Panc1 (cell line): ENCODE results near the gene FSTL5. TPM values are rescaled to one million over a fixed set of nuclear protein-coding genes. Genes with fewer than 3 reads are reported as not detected.

Experiments used
- ATAC-seq: fragments of 200-7000 bp; cut with Tn5 transposase; 2 replicates; pipeline ENCODE4 v1.9.1; 2020; ENCODE audit warnings: mild to moderate bottlenecking, moderate library complexity
- BruUV-seq: library from RNA; stranded (reverse); fragments of 400-500 nt; replicated peaks from 2 replicates; lab custom pipeline; 2021; lab: Mats Ljungman, UMichigan
- CTCF ChIA-PET: fragments of 300-600 bp; sonication (Branson Sonifier 250); formaldehyde crosslinking; loops from one replicate; lab custom pipeline; 2022; ENCODE audit warnings: antibody characterized with exemption; lab: Charles Lee
- POLR2A ChIA-PET: fragments of 300-600 bp; sonication (Branson Sonifier 250); formaldehyde crosslinking; loops from one replicate; lab custom pipeline; 2022; ENCODE audit warnings: antibody characterized with exemption; lab: Charles Lee
- DNase-seq: peaks from one replicate; pipeline ENCODE4 v3.0.0-alpha.2; 2010; ENCODE audit warnings: low read depth, low spot score
- H3K27ac ChIP-seq: 2 replicates; pipeline ENCODE4 v1.5.1; 2011; ENCODE audit warnings: mild to moderate bottlenecking, low read length, inconsistent platforms
- H3K27me3 ChIP-seq: fragments of 200-500 bp; sonication (Bioruptor generic); 2 replicates; pipeline ENCODE4 v1.6.0; 2014; ENCODE audit warnings: low read length, inconsistent platforms; ENCODE audit not compliant: control insufficient read depth, insufficient read depth
- H3K36me3 ChIP-seq: fragments of 200-500 bp; sonication (Bioruptor generic); 2 replicates; pipeline ENCODE4 v1.5.1; 2014; ENCODE audit warnings: inconsistent platforms, mild to moderate bottlenecking, low read length, moderate library complexity; ENCODE audit not compliant: control insufficient read depth, insufficient read depth
- H3K4me1 ChIP-seq: 2 replicates; pipeline ENCODE4 v1.5.1; 2011; ENCODE audit warnings: inconsistent platforms, mild to moderate bottlenecking, low read length, moderate library complexity; ENCODE audit not compliant: control insufficient read depth, insufficient read depth
- H3K4me3 ChIP-seq, 2 experiments: 2 replicates each; pipeline ENCODE4 v1.5.1; 2011 to 2012; ENCODE audit warnings: low read depth in 2 of 2, low read length in 2 of 2, mild to moderate bottlenecking in 2 of 2, inconsistent platforms in 1 of 2, moderate library complexity in 1 of 2
- H3K9me3 ChIP-seq: fragments of 200-500 bp; sonication (Bioruptor generic); 2 replicates; pipeline ENCODE4 v1.5.1; 2014; ENCODE audit warnings: low read depth, mild to moderate bottlenecking, inconsistent platforms, low read length, moderate library complexity; ENCODE audit not compliant: control insufficient read depth, insufficient read depth
- POLR2AphosphoS5 ChIP-seq: IDR thresholded peaks from 2 replicates; pipeline ENCODE4 v1.6.1; 2012; ENCODE audit warnings: mild to moderate bottlenecking, low read depth, low read length, moderate library complexity
- REST ChIP-seq, 2 experiments: IDR thresholded peaks; 2 replicates each; pipeline ENCODE4 v1.6.1; 2011 to 2012; ENCODE audit warnings: low read depth in 2 of 2, control low read depth in 1 of 2, low read length in 1 of 2, mild to moderate bottlenecking in 1 of 2, moderate library complexity in 1 of 2; ENCODE audit not compliant: insufficient read depth in 1 of 2
- SIN3A ChIP-seq: IDR thresholded peaks from 2 replicates; pipeline ENCODE4 v1.6.1; 2012; ENCODE audit warnings: low read depth, mild to moderate bottlenecking, low read length, moderate library complexity, borderline replicate concordance; ENCODE audit not compliant: insufficient read depth
- TCF7L2 ChIP-seq: IDR thresholded peaks from 2 replicates; pipeline ENCODE4 v1.6.1; 2011; ENCODE audit warnings: mild to moderate bottlenecking, low read depth, low read length, inconsistent platforms
- in situ Hi-C: cut with HindIII; loops from 2 replicates; pipeline ENCODE4 v1.10.0; 2016; ENCODE audit warnings: low sequenced_read_pairs, low pct_unique_long_range_greater_than_20kb
- intact Hi-C: fragments of 100-400 bp; cut with micrococcal nuclease; formaldehyde crosslinking; loops from one replicate; pipeline ENCODE4 v1.10.0; 2022; ENCODE audit not compliant: unreplicated experiment
- total RNA-seq: library from RNA; stranded (reverse); gene quantifications from one replicate; pipeline ENCODE4 v1.2.1, GENCODE V29; 2021; ENCODE audit not compliant: unreplicated experiment
- TF ChIP-seq, protein P1 (sequence below): fragments of 450-650 bp; IDR thresholded peaks from 2 replicates; pipeline ENCODE4 v1.5.1; 2017; ENCODE audit warnings: mild to moderate bottlenecking

The FSTL5 gene
- total RNA-seq, 1 experiment from 2014 or later, result 0.67 TPM

- Histone ChIP-seq H3K9me3 (no peaks in the 10 kb centered on the region), H3K36me3 (no peaks in the 10 kb centered on the region), H3K27ac (no peak overlapping the region), H3K4me1 (no peaks in the 10 kb centered on the region), H3K27me3 (no peaks in the 10 kb centered on the region), H3K4me3 (no peak overlapping the region)
- ATAC-seq (no peak), DNase-seq (no peak)
- intact Hi-C loops, result no loop called here
- ChIA-PET CTCF (no interaction called here), POLR2A (no interaction called here)
- TF ChIP-seq SIN3A (no peak), TCF7L2 (no peak), REST (IDR thresholded peaks at IDR 0.05; ENCODE audit: insufficient read depth in 1 of 2, low read depth in 2 of 2, low read length in 1 of 2) (no peak), POLR2AphosphoS5 (no peak)
- TF ChIP-seq, protein P1, sequence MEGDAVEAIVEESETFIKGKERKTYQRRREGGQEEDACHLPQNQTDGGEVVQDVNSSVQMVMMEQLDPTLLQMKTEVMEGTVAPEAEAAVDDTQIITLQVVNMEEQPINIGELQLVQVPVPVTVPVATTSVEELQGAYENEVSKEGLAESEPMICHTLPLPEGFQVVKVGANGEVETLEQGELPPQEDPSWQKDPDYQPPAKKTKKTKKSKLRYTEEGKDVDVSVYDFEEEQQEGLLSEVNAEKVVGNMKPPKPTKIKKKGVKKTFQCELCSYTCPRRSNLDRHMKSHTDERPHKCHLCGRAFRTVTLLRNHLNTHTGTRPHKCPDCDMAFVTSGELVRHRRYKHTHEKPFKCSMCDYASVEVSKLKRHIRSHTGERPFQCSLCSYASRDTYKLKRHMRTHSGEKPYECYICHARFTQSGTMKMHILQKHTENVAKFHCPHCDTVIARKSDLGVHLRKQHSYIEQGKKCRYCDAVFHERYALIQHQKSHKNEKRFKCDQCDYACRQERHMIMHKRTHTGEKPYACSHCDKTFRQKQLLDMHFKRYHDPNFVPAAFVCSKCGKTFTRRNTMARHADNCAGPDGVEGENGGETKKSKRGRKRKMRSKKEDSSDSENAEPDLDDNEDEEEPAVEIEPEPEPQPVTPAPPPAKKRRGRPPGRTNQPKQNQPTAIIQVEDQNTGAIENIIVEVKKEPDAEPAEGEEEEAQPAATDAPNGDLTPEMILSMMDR, result no peak
- in situ Hi-C loops, result no loop called here
- no TSS peak for BruUV-seq
Observed at GRCh38 chr4:162102713-162103112, 61.1 kb downstream of the FSTL5 start.

GRCh38 chr4:162101337-162101736, 62.5 kb downstream of the FSTL5 start:
- Histone ChIP-seq H3K27me3 (no peaks in the 10 kb centered on the region), H3K27ac (no peak overlapping the region), H3K36me3 (no peaks in the 10 kb centered on the region; the same call in 1 of the 2 replicates), H3K4me1 (no peaks in the 10 kb centered on the region), H3K4me3 (no peak overlapping the region), H3K9me3 (no peaks in the 10 kb centered on the region)
- DNase-seq, result no peak
- intact Hi-C loops, result no loop called here
- no TSS peak for BruUV-seq
- TF ChIP-seq TCF7L2 (no peak), POLR2AphosphoS5 (no peak), SIN3A (no peak), REST (IDR thresholded peaks at IDR 0.05; ENCODE audit: insufficient read depth in 1 of 2, low read depth in 2 of 2, low read length in 1 of 2) (no peak)
- TF ChIP-seq, protein P1, result no peak
- ATAC-seq, result no peak
- ChIA-PET CTCF (no interaction called here), POLR2A (no interaction called here)
- in situ Hi-C loops, result no loop called here
